ENCODE measurements around the gene SHISA7.

GRCh38 chr19:55486971-55487923, 44.1 kb upstream of the SHISA7 start:
- TF ChIP-seq POLR2A (IDR thresholded peaks at IDR 0.05): no peak
- TF ChIP-seq CTCF (IDR thresholded peaks at IDR 0.05): no peak

Measured in esophagus squamous epithelium (tissue), 4 donors.